Right lobe of liver (tissue), 4 donors: ENCODE measurements around the gene KIF6.

Experiments
- POLR2A ChIP-seq: fragments of 450-650 bp; IDR thresholded peaks from one replicate; pipeline ENCODE4 v1.6.1; 2017; ENCODE audit warnings: antibody characterized with exemption, mild to moderate bottlenecking
- TF ChIP-seq, protein P1 (sequence below), 4 donors: fragments of 200-600 bp in 3 of 4; fragments of 450-650 bp in 1 of 4; IDR thresholded peaks; one replicate each; pipeline versions ENCODE4 v1.5.1 to v1.8.0; 2016 to 2022; ENCODE audit warnings: antibody characterized with exemption in 4 of 4, mild to moderate bottlenecking in 2 of 4
- donor health status: DM: no; HTN: no; CAD: no.
- donor health status: DM: no; HTN: no; CAD: no.
- donor health status: DM: no; HTN: yes; CAD: no.

- TF ChIP-seq POLR2A: no peak
- TF ChIP-seq, protein P1, sequence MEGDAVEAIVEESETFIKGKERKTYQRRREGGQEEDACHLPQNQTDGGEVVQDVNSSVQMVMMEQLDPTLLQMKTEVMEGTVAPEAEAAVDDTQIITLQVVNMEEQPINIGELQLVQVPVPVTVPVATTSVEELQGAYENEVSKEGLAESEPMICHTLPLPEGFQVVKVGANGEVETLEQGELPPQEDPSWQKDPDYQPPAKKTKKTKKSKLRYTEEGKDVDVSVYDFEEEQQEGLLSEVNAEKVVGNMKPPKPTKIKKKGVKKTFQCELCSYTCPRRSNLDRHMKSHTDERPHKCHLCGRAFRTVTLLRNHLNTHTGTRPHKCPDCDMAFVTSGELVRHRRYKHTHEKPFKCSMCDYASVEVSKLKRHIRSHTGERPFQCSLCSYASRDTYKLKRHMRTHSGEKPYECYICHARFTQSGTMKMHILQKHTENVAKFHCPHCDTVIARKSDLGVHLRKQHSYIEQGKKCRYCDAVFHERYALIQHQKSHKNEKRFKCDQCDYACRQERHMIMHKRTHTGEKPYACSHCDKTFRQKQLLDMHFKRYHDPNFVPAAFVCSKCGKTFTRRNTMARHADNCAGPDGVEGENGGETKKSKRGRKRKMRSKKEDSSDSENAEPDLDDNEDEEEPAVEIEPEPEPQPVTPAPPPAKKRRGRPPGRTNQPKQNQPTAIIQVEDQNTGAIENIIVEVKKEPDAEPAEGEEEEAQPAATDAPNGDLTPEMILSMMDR (IDR thresholded peaks at IDR 0.05): no peak
These were observed 38.2 kb downstream of the KIF6 start for GRCh38 chr6:39686976-39687375.
